GM12872 (cell line): ENCODE data around the gene PSD.

Source experiments
- TF ChIP-seq, protein P1 (sequence below): IDR thresholded peaks from 3 replicates; pipeline ENCODE4 v1.5.1; 2011; ENCODE audit warnings: low read depth, mild to moderate bottlenecking, low read length, moderate library complexity; ENCODE audit not compliant: insufficient read depth

Gene PSD

DNA sequence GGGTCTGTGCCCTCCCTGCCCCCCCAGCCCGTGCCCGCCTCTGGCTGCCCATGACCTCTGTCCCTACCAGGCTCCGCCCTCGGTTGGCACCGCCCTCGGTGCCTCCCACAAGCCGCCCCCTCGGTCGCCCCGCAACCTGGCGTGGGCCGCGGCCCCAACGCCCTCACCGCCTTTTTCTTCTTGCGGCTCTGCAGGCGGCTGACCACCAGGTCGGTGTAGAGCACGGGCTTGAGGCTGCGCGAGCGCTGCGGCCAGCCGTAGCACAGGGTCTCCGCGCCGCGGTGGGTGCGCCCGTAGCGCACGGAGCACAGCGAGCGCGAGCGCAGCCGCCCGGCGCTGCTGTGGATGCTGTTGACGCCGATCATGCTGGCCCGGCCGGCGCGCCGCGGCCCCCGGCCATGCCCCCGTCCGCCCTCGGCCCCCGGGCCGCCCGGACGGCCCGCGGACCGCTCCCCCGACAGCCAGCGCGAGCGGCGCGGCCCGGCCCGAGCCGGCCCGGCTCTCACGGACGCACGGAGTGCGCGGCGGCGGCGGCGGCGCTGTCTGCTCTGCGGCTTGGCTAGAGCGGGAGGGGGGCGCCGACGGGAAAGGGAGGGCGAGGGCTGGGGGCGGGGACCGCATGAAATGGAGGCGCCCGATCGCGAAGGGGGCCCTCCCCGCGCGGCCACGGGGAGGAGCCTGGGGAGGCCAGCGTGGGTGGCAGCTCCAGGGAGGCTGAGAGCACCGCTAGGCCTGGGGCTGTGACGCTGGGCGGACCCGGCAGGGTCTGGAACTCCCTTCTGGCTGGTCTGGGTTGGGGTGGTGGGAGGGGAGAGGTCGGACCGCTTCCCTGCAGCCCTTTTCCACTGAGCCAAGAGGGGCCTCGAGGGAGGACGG, 9.6 kb downstream of the PSD start:
- TF ChIP-seq, protein P1, sequence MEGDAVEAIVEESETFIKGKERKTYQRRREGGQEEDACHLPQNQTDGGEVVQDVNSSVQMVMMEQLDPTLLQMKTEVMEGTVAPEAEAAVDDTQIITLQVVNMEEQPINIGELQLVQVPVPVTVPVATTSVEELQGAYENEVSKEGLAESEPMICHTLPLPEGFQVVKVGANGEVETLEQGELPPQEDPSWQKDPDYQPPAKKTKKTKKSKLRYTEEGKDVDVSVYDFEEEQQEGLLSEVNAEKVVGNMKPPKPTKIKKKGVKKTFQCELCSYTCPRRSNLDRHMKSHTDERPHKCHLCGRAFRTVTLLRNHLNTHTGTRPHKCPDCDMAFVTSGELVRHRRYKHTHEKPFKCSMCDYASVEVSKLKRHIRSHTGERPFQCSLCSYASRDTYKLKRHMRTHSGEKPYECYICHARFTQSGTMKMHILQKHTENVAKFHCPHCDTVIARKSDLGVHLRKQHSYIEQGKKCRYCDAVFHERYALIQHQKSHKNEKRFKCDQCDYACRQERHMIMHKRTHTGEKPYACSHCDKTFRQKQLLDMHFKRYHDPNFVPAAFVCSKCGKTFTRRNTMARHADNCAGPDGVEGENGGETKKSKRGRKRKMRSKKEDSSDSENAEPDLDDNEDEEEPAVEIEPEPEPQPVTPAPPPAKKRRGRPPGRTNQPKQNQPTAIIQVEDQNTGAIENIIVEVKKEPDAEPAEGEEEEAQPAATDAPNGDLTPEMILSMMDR: no peak

DNA sequence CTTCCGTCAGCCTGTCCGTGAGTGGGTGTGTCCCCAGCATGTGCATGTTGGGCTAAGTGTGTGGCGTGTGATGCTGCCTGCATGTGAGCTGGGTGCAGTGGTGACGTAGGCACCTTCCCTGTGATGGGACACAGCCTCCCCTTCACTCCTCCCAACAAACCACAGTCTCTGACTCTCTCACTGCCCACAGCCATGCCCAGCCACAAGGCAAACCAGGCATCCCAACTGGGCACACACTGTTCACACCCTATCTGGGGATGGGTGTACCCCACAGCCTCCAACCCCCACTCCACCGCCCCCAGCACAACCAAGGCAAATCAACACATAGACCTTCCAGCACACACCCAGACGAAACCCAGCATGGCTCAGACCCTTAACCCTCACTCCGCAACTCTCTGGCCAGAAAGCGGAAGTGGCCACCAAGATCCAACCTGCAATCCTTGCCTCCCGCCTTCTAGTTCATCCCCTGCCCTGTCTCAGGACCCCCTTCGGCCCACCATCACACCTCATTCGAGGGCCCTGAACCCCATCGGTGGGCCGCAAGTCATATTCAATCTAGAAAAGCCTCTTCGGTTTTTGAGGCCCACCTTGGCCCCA, 10.4 kb downstream of the PSD start:
- TF ChIP-seq, protein P1: no peak

DNA sequence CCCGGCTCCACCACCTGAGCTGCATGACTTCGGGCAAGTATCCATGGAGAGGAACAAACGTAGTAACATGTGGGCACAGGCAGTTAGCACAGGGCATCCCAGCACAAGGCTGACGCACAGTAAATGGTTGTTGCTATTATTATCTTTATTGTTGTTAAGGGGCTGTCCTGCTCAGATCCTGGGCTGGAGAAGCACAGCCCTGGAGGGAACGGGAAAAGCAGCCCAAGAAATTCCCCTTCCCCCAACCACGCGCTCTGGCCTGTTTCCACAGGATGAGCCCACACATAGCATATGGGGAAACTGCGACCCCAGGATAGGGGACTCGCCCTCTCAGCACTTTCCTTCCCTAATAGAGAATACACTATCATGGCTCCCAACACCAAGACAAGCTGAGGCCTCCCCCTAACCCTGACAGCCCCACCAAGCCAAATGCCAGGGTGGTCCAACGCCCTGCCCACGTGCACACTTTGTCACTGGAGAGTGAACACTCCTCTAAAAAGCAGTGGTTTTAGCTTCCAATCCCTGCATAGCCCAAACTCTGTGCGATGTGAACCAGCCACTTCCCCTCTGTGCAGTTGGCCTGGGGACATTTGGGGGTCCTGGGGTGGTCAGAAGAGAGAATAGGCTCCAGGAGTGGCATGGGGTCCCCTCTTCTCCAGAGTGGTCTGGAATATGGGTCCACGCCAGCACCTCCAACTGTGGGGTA, 11.0 kb downstream of the PSD start:
- TF ChIP-seq, protein P1: no peak

DNA sequence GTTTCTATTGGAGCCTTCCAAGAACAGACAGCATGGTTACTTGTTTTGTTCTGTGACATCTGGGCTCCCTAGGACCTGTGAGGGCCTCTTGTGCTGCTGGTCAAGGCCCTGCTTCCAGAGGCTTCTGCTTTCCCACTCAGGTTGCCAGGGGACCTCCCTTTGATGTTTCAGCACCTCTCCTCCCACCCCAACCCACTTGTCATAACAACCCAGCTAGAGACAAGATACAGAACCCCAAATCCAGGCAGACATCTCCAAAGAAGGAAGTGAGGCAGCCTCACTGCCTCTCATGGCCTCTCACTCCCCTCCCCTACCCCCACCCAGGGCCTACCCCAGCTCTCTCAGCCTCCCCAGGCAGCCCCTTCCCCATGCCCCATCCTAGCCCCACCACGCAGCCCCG, 11.8 kb downstream of the PSD start:
- TF ChIP-seq, protein P1: no peak

DNA sequence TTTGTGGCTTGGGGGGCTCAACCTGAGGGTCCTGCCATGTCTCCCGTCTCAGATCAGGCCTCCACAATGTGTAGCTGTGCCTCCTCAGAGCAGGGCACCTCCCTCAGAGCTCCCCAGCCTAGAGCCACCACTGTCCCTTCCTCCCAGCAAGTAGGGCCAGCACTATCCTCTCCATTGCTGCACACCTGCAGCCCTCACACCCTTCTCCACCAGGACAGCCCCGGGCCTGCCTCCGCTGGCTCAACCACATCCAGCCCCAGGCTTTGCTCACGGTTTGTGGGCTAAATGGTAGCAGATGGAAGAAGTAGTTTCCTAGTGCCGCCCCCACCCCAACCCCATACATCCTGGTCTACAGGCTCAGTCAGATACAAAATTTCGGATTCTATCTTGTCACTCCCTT, 13.0 kb downstream of the PSD start:
- TF ChIP-seq, protein P1: no peak

DNA sequence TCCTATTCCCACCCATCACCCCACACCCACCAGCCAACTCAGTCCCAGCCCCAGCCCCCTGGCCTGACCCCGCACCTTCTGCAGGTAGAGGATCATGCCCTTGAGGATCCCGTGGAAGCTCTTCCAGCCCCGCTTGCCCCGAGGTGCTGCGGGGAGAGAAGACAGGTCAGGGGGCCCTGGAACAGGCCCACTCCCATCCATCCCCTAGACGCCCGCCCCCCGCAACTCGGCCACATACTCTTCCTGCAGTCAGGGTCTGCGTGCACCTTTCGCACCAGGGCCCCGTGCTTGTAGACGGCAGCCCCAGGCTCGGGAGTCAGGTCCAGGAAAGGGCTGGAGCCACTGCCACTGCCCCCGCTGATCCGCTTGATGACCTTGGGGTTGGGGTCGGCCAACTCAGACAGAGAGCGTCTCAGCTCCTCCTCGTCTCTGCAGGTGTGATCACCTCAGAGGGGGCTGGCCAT, 13.4 kb downstream of the PSD start:
- TF ChIP-seq, protein P1: no peak

DNA sequence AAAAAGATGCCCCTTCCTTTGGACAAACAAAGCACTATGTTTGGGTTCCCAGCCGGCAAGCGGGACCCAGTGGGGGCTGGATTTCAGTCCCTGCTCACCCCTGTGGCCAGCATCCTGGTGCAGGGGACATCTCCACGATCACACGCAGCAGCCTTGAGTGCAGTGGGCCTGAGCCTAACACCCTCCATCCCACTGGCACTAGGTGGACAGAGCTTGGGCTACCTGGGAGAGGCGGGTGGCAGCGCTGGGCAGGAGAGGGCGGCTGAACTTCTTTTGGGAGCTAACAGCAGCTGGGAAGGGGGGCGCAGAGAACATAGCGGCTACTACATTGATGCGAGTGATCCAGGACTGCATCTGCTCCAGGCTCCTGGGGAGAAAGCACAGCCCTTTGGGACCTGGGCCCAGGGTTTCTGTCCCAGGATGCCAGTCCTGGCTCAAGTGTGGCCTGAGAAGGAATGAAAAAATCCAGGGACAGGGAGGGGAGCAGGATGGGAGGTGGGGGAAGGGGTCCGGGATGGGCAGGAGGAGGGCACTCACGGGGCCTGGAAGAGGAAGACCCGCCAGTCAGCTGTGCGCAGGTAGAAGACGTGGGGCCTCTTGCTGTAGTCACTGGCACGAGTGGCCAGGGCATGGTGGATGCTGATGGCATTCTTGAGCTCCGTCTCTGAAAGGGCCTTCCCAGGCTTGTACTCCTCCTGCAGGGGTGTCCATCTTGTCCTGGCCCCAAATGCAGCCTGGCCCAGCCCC, 14.1 kb downstream of the PSD start:
- TF ChIP-seq, protein P1: no peak
